Smooth muscle cell (in vitro differentiated cells): ENCODE data around the gene LCE3C. TPM values are rescaled to one million over a fixed set of nuclear protein-coding genes. Genes with fewer than 3 reads are reported as not detected.

Source experiments
- DNase-seq: peaks from one replicate; lab custom pipeline; 2025; ENCODE audit not compliant: unreplicated experiment; lab: John Stamatoyannopoulos, UW
- H2AFZ ChIP-seq: fragments of 200-600 bp; sonication (generic); 2 replicates; pipeline ENCODE4 v1.6.0; 2016; ENCODE audit warnings: antibody characterized with exemption, low read depth, mild to moderate bottlenecking
- H3F3A ChIP-seq: fragments of 200-600 bp; sonication (generic); 2 replicates; pipeline ENCODE4 v1.6.0; 2017; ENCODE audit warnings: antibody characterized with exemption, low read depth
- H3K27ac ChIP-seq: fragments of 200-600 bp; sonication (generic); 2 replicates; pipeline ENCODE4 v1.5.1; 2016; ENCODE audit warnings: low read depth, mild to moderate bottlenecking
- H3K27me3 ChIP-seq: fragments of 200-600 bp; sonication (generic); 2 replicates; pipeline ENCODE4 v1.6.1; 2016; ENCODE audit warnings: low read depth, mild to moderate bottlenecking
- H3K36me3 ChIP-seq: fragments of 200-600 bp; sonication (generic); 2 replicates; pipeline ENCODE4 v1.5.1; 2016; ENCODE audit warnings: low read depth
- H3K4me1 ChIP-seq: fragments of 200-600 bp; sonication (generic); 2 replicates; pipeline ENCODE4 v1.5.1; 2016; ENCODE audit warnings: low read depth
- H3K4me2 ChIP-seq: fragments of 200-600 bp; sonication (generic); 2 replicates; pipeline ENCODE4 v1.6.0; 2016; ENCODE audit warnings: mild to moderate bottlenecking
- H3K4me3 ChIP-seq: fragments of 200-600 bp; sonication (generic); 2 replicates; pipeline ENCODE4 v1.5.1; 2016; ENCODE audit warnings: mild to moderate bottlenecking
- H3K79me2 ChIP-seq: fragments of 200-600 bp; sonication (generic); 2 replicates; pipeline ENCODE4 v1.6.0; 2016; ENCODE audit warnings: low read depth, mild to moderate bottlenecking
- H3K9ac ChIP-seq: fragments of 200-600 bp; sonication (generic); 2 replicates; pipeline ENCODE4 v1.6.0; 2016; ENCODE audit warnings: low read depth
- H3K9me3 ChIP-seq: fragments of 200-600 bp; sonication (generic); replicated peaks from 2 replicates; pipeline ENCODE4 v1.5.1; 2016; ENCODE audit warnings: low read depth
- H4K20me1 ChIP-seq: fragments of 200-600 bp; sonication (generic); 2 replicates; pipeline ENCODE4 v1.6.0; 2016; ENCODE audit warnings: low read depth
- WGBS: methylation state at CpG from one replicate; pipeline ENCODE4 v1.1.7; 2016; ENCODE audit warnings: low lambda C conversion rate; 5-methylcytosine and 5-hydroxymethylcytosine counted together
- polyA plus RNA-seq: library from polyadenylated mRNA; unstranded; fragments of >200 nt; fragmentation: Nextera tagmentation; extraction: Ambion mirVana; gene quantifications from 2 replicates; pipeline ENCODE4 v1.2.1, GENCODE V29; 2016
- total RNA-seq: library from RNA; depleted of rRNA; stranded (reverse); fragments of >200 nt; gene quantifications from 2 replicates; pipeline ENCODE4 v1.2.3, GENCODE V29; 2014
- TF ChIP-seq, protein P1 (sequence below): fragments of 200-600 bp; sonication (generic); IDR thresholded peaks from 2 replicates; pipeline ENCODE4 v1.5.1; 2017; ENCODE audit warnings: borderline replicate concordance, mild to moderate bottlenecking, antibody characterized with exemption; ENCODE audit not compliant: insufficient read depth, poor library complexity, severe bottlenecking

LCE3C gene
- total and polyA plus RNA-seq, 2 experiments from 2014 or later = not detected

DNA sequence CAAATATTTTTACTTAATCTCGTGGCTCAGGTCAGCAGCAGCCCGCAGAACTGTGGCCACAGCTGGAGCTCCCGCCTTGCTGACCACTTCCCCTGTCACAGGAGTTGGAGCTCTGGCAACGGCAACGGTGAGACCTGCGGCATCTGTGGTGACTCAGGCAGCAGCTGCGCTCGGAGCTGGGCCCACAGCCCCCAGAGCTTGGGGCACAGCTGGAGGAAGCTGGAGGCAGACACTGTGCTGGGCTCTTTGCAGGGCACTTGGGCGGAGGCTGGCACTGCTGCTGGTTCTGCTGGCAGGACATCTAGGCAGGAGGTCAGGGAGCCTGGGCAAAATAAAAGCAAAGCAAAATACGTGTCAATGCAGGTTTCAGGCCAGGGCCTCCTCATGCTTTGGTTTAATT is 22.8 kb downstream of the LCE3C start, which contains the start of gene LCE3A:
TSS of gene LCE3A (minus strand) at position 301 of the 400 bp plus-strand sequence. CDS start at position 301, 0 bp downstream.
- no peak within 1 kb of the TSS for H2AFZ ChIP-seq
- no peaks in the 10 kb centered on the region for H3K36me3 ChIP-seq
- no peaks in the 10 kb centered on the region for H3K79me2 ChIP-seq
- H3K9ac ChIP-seq = no peak within 1 kb of the TSS
- no peaks in the 10 kb centered on the region for H3K4me1 ChIP-seq
- TF ChIP-seq, protein P1, sequence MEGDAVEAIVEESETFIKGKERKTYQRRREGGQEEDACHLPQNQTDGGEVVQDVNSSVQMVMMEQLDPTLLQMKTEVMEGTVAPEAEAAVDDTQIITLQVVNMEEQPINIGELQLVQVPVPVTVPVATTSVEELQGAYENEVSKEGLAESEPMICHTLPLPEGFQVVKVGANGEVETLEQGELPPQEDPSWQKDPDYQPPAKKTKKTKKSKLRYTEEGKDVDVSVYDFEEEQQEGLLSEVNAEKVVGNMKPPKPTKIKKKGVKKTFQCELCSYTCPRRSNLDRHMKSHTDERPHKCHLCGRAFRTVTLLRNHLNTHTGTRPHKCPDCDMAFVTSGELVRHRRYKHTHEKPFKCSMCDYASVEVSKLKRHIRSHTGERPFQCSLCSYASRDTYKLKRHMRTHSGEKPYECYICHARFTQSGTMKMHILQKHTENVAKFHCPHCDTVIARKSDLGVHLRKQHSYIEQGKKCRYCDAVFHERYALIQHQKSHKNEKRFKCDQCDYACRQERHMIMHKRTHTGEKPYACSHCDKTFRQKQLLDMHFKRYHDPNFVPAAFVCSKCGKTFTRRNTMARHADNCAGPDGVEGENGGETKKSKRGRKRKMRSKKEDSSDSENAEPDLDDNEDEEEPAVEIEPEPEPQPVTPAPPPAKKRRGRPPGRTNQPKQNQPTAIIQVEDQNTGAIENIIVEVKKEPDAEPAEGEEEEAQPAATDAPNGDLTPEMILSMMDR = no peak
- peaks cover 16% of the 10 kb centered on the region for H3K9me3 ChIP-seq
- no peak within 1 kb of the TSS for H3K4me2 ChIP-seq
- no peak within 1 kb of the TSS for H3K4me3 ChIP-seq
- H3K27me3 ChIP-seq = no peaks in the 10 kb centered on the region
- 84% methylated on average over 10 of the region's 10 CpGs for WGBS
- DNase-seq = no peak
- no peaks in the 10 kb centered on the region for H3F3A ChIP-seq
- no peak within 1 kb of the TSS for H3K27ac ChIP-seq
- no peaks in the 10 kb centered on the region for H4K20me1 ChIP-seq

DNA sequence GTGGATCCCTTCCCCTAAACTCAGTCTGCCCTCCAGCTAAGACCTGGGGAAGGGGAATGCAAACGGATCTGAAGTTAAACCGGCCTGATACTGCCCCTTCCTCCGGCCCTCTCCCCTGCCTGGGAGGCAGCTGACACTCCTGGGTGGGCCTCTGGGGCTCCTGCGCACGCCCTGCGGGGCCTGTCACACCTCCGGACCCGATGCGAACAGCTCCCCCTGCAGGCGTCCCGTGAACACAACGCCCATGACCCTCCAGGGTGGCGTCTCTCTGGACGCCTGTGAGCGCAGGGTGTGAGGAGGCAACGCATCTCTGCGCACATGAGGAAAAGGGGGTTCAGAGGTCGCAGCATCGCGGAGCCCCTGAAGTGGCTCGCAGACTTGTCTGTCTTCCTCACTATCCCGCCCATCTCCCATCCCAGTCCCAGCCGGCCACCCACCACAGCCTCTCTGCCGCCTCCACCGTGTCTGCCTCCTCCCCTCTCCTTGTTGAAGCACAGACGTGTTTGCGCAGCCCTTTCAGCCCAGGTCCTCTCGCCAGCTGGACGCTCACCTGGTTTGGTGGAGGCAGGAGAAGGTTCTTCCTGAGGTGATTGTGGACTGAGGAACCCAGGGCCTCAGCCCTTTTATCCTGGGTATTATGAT is 23.3 kb downstream of the LCE3C start:
- Histone ChIP-seq H4K20me1 (no peaks in the 10 kb centered on the region), H3K9ac (no peak overlapping the region), H3K9me3 (peaks cover 11% of the 10 kb centered on the region), H3K4me2 (no peak overlapping the region), H2AFZ (no peak overlapping the region), H3K27ac (no peak overlapping the region), H3F3A (no peaks in the 10 kb centered on the region), H3K36me3 (no peaks in the 10 kb centered on the region), H3K27me3 (no peaks in the 10 kb centered on the region), H3K4me1 (no peaks in the 10 kb centered on the region), H3K4me3 (no peak overlapping the region), H3K79me2 (no peaks in the 10 kb centered on the region)
- TF ChIP-seq, protein P1 = no peak
- 81% methylated on average over 28 of the region's 29 CpGs for WGBS
- DNase-seq = no peak

DNA sequence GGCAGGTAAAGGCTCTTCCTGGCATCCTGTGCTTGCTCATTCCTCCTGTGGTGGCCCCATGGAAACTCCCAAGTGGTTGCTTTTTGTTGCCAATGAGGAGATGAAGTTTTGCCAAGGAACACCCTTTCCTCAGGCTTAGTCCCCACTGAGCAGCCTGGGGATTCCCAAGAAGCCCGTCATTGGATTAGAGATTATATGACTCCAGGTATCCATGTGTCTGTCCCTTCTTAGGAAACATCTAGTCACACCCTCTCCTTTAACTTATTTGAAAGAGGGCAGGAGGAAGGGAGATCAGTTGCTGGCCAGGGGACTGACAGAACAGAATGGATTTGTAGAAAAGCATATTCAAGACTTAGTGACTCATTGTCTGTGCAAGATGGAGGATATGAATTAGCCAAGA is 26.7 kb downstream of the LCE3C start:
- Histone ChIP-seq H3K4me2 (no peak overlapping the region), H3K9me3 (peaks cover 7% of the 10 kb centered on the region), H2AFZ (no peak overlapping the region), H3K36me3 (no peaks in the 10 kb centered on the region), H3K27me3 (no peaks in the 10 kb centered on the region), H4K20me1 (no peaks in the 10 kb centered on the region), H3K27ac (no peak overlapping the region), H3K9ac (no peak overlapping the region), H3K4me1 (no peaks in the 10 kb centered on the region), H3K79me2 (no peaks in the 10 kb centered on the region), H3F3A (no peaks in the 10 kb centered on the region), H3K4me3 (no peak overlapping the region)
- TF ChIP-seq, protein P1 = no peak
- DNase-seq = no peak
- 52% methylated on average over 1 of the region's 1 CpG for WGBS

DNA sequence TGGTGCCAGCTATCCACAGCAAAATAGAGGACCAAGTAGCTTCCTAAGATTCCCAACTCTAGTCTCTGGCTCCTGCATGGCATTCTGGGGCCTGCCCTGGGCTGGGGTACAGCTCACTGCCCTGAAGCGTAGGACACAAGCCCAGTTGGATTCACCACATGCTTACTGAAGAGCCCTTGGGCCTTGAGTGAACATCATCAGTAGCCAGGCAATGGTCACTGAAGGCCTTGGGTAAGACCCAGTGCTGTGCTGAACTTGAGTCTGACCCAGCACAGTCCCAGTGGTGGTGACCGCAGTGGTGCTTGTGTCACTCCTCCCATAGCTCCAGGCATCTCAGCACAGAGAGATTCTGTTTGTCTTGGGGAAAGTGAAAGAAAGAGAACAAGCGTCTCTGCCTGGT is 30.6 kb downstream of the LCE3C start:
- Histone ChIP-seq H3K27ac (no peak overlapping the region), H3K79me2 (no peaks in the 10 kb centered on the region), H3K4me2 (no peak overlapping the region), H3F3A (no peaks in the 10 kb centered on the region), H3K4me1 (no peaks in the 10 kb centered on the region), H2AFZ (no peak overlapping the region), H4K20me1 (no peaks in the 10 kb centered on the region), H3K27me3 (no peaks in the 10 kb centered on the region), H3K36me3 (no peaks in the 10 kb centered on the region), H3K4me3 (no peak overlapping the region), H3K9ac (no peak overlapping the region), H3K9me3 (peaks cover 12% of the 10 kb centered on the region)
- TF ChIP-seq, protein P1 = no peak
- DNase-seq = no peak
- 75% methylated on average over 3 of the region's 3 CpGs for WGBS
